AG09309 (cell line): Measurements from ENCODE around the gene DCBLD2.

ENCODE experiments used
- DNase-seq: peaks from one replicate; pipeline ENCODE4 v3.0.0-alpha.2; 2010; ENCODE audit warnings: low read depth
- H3K4me3 ChIP-seq: 2 replicates; pipeline ENCODE4 v1.5.1; 2011; ENCODE audit warnings: mild to moderate bottlenecking, low read depth, low read length, moderate library complexity; ENCODE audit not compliant: control insufficient read depth
- CTCF ChIP-seq: IDR thresholded peaks from 2 replicates; pipeline ENCODE4 v1.5.1; 2011; ENCODE audit warnings: mild to moderate bottlenecking, low read depth, low read length, inconsistent platforms; ENCODE audit not compliant: insufficient read depth, control insufficient read depth; ENCODE audit errors: missing control alignments

Gene DCBLD2, protein sequence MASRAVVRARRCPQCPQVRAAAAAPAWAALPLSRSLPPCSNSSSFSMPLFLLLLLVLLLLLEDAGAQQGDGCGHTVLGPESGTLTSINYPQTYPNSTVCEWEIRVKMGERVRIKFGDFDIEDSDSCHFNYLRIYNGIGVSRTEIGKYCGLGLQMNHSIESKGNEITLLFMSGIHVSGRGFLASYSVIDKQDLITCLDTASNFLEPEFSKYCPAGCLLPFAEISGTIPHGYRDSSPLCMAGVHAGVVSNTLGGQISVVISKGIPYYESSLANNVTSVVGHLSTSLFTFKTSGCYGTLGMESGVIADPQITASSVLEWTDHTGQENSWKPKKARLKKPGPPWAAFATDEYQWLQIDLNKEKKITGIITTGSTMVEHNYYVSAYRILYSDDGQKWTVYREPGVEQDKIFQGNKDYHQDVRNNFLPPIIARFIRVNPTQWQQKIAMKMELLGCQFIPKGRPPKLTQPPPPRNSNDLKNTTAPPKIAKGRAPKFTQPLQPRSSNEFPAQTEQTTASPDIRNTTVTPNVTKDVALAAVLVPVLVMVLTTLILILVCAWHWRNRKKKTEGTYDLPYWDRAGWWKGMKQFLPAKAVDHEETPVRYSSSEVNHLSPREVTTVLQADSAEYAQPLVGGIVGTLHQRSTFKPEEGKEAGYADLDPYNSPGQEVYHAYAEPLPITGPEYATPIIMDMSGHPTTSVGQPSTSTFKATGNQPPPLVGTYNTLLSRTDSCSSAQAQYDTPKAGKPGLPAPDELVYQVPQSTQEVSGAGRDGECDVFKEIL

GRCh38 chr3:98901392-98902350 lies at the start of gene DCBLD2:
TSS of gene DCBLD2 (minus strand) at chr3:98901695. CDS start at chr3:98901326, 369 bp downstream.
- TF ChIP-seq CTCF = no peak
- DNase-seq = peak; percentile 98
- peak within 1 kb of the TSS; percentile 76 for H3K4me3 ChIP-seq

- DNase-seq = no peak
- TF ChIP-seq CTCF = no peak
- H3K4me3 ChIP-seq = no peak overlapping the region
These were observed 44.2 kb upstream of the DCBLD2 start for GRCh38 chr3:98945666-98946065.

DNA sequence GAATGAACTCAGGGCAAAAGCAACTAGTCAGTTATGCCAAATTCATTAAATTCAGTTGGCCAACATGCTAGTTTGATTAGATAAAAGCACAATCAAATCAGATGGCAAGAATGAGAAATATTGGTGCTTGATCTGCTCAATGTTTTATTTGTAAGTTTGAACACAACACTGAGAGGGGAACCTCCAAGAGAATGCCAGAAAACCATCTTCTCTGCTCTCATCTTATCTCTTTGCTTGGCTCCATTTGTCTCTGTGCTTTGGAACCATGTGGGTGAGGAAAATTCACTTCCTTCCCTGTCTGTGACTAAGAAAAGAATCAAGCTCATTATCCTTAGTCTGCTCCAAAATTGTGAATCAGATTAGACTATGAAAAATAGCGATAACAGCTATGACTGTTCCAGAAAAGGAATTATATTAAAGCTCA lies 43.6 kb upstream of the DCBLD2 start:
- no peak for DNase-seq
- no peak overlapping the region for H3K4me3 ChIP-seq
- TF ChIP-seq CTCF = no peak

DNA sequence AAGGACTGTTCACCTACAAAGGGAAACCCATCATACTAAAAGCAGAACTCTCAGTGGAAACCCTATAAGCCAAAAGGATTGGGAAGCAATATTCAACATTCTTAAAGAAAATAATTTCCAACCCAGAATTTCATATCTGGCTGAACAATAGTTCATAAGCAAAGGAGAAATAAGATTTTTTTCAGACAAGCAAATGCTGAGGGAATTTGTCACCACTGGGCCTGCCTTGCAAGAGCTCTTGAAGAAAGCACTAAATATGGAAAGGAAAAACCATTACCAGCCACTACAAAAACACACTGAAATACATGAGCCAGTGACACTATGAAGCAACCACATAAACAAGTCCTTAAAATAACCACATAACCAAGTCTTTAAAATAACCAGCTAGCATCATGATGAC lies 28.9 kb upstream of the DCBLD2 start:
- DNase-seq = no peak
- no peak for TF ChIP-seq CTCF
- H3K4me3 ChIP-seq = no peak overlapping the region

DNA sequence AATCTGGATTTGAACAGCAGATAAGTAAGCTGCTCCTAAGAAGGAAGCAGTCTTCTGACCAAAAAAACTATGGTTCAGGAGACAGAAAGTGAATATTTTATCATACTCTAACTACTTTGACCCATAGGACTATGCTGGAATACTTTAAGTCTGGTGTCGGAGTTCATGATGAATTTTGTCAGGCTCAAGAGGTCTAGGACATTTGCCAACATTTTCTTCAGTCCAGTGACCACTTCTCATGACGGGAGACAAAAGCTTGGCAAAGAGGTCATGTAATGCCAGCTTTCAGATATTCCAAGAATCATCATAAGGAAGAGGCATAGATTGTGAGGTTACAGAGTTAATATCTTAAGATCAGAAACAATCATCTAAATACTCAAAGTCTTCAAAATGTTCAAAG lies 20.5 kb upstream of the DCBLD2 start:
- TF ChIP-seq CTCF = no peak
- no peak overlapping the region for H3K4me3 ChIP-seq
- no peak for DNase-seq

DNA sequence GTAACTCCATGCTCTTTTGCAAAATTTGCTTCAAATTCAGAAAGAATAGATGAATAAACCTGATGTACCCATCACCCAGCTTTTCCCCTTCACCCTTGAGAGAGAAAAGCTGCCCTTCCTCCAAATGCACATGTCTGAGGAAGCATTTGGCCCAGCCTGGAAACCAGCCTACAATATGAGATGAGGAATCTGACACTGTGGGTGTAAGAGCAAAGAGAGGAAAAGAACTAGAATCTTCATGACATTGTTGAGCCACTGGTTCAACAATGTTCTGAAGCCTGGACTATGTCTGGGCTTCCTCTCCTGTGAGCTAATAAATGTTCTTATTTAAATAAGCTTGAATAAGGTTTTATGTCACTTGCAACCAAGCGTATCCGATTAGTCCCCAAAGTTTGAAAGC lies 18.7 kb upstream of the DCBLD2 start:
- no peak for DNase-seq
- H3K4me3 ChIP-seq = no peak overlapping the region
- no peak for TF ChIP-seq CTCF
